ENCODE data around the gene SLC35C1. TPM values are rescaled to one million over a fixed set of nuclear protein-coding genes. Genes with fewer than 3 reads are reported as not detected.

SLC35C1 gene
- total and polyA plus RNA-seq, 2 of the 13 experiments (the other 11 are each of a cell fraction or from before 2014, with no cell fraction given), result 2.9 to 7.0 TPM

GRCh38 chr11:45794169-45794568 lies 10.8 kb upstream of the SLC35C1 start:
- ChIA-PET POLR2A (no interaction called here), CTCF (ENCODE audit: low intra/inter-chr PET ratio, low total read pairs) (no interaction called here)
- H3K27ac ChIP-seq (ENCODE audit: extremely low read length, insufficient read depth, low read length), result no peak overlapping the region
- H3K27me3 ChIP-seq (ENCODE audit: control insufficient read depth in 1 of 2, insufficient read depth in 2 of 2, low read length in 2 of 2), result peaks cover 0 to 14% of the 10 kb centered on the region in 2 experiments; a peak in 2 of 5 replicates
- ATAC-seq (peak; percentile 33; the same call in 2 of the 3 replicates), FAIRE-seq (no peak), DNase-seq (ENCODE audit: low spot score) (no peak)
- no peaks in the 10 kb centered on the region for H3K79me2 ChIP-seq (ENCODE audit: insufficient read depth, low read length)
- TF ChIP-seq FOXA3 (CRISPR knock-in tag; IDR thresholded peaks at IDR 0.05) (0 out of 2 replicates have a peak, but pooled peaks have one; percentile 23), AHR (CRISPR knock-in tag; IDR thresholded peaks at IDR 0.05) (no peak), REST (IDR thresholded peaks at IDR 0.05; ENCODE audit: borderline replicate concordance in 1 of 2, low read depth in 1 of 2, low read length in 2 of 2) (peak in 1 of 2 experiments; percentile 81; a peak in 3 of 4 replicates), NR3C1 (CRISPR knock-in tag; IDR thresholded peaks at IDR 0.05) (no peak), SOX5 (CRISPR knock-in tag; IDR thresholded peaks at IDR 0.05; ENCODE audit: borderline replicate concordance) (no peak), ZNF652 (CRISPR knock-in tag; IDR thresholded peaks at IDR 0.05; ENCODE audit: borderline replicate concordance, low read depth) (peak; percentile 42; the same call in 1 of the 2 replicates), FOXA1 (IDR thresholded peaks at IDR 0.05) (no peak), FOXA1 (CRISPR knock-in tag; IDR thresholded peaks at IDR 0.05) (peak; percentile 36; the same call in 1 of the 2 replicates)
- no TSS peak for BruUV-seq (replicated peaks)
- no peak overlapping the region for H3K9ac ChIP-seq (ENCODE audit: insufficient read depth, low read depth, low read length)
- no peaks in the 10 kb centered on the region for H3K9me3 ChIP-seq (ENCODE audit: low read length)
- H2AFZ ChIP-seq (ENCODE audit: low read length), result no peak overlapping the region
- peaks cover 29% of the 10 kb centered on the region for H3K4me1 ChIP-seq (ENCODE audit: insufficient read depth, low read length)
- H3K36me3 ChIP-seq (replicated peaks in 1 of 2; ENCODE audit: control insufficient read depth in 1 of 2, insufficient read depth in 2 of 2, low read length in 2 of 2), result no peaks in the 10 kb centered on the region
- no peaks in the 10 kb centered on the region for H4K20me1 ChIP-seq (ENCODE audit: insufficient read depth, low read length)
- WGBS (ENCODE audit: low lambda C conversion rate), result 0% methylated on average over 3 of the region's 3 CpGs
- intact Hi-C loops (cut with micrococcal nuclease; ENCODE audit: unreplicated experiment) (no loop called here), in situ Hi-C loops (cut with HindIII; ENCODE audit: extremely low pct_ligation_motif_present, low pct_unique_long_range_greater_than_20kb) (no loop called here)
- H3K4me2 ChIP-seq (ENCODE audit: low read depth, low read length), result no peak overlapping the region
- H3K4me3 ChIP-seq (replicated peaks in 1 of 3; ENCODE audit: insufficient read depth in 1 of 3, low read depth in 2 of 3, low read length in 3 of 3), result no peak overlapping the region

All from HepG2 (cell line).